Stimulated activated CD4-positive, alpha-beta T cell treated with anti-CD3 and anti-CD28 coated beads, Interleukin-12 subunit alpha, Interleukin-12 subunit beta, amount 100 ng/mL, for 48 hours (primary cell): ENCODE results near the gene GNB3.
A peak's percentile ranks its signal among the peaks of the same experiment; 100 is the strongest.
"Not testable (repeated sequence)": the region's sequence is repeated elsewhere in the genome, so short reads cannot be mapped to it uniquely, and the experiment has no call there.

Experiments
- DNase-seq, 3 donors: peaks; one replicate each; pipeline ENCODE4 v3.0.0-alpha.2; 2020; ENCODE audit warnings: low read depth in 2 of 3, low spot score in 1 of 3

The GNB3 gene

GRCh38 chr12:6858799-6859198 lies 18.1 kb downstream of the GNB3 start:
- no peak for DNase-seq

- no peak for DNase-seq
Measured at GRCh38 chr12:6860116-6860515, 19.4 kb downstream of the GNB3 start.

- no peak for DNase-seq
Measured at GRCh38 chr12:6860942-6861341, 20.2 kb downstream of the GNB3 start.

- DNase-seq = no peak
Measured at GRCh38 chr12:6861391-6861790, 20.7 kb downstream of the GNB3 start.

DNA sequence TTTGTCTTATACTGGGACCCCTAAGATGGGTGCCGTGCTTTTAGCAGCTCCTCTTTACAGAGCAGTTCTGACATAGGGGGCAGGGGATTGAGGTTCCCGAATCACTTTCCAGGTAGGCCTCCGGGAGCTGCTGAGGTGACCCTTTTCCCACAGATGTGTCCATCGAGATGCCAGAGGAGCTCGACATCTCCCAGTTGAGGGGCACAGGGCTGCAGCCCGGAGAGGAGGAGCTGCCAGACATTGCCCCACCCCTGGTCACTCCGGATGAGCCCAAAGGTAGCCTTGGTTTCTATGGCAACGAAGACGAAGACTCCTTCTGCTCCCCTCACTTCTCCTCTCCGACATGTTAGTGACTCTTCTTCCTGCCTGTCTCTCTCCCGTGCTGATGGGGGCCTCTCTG lies 22.3 kb downstream of the GNB3 start:
- DNase-seq = no peak

- no peak for DNase-seq
Measured at GRCh38 chr12:6863586-6864321, 23.0 kb downstream of the GNB3 start.

DNA sequence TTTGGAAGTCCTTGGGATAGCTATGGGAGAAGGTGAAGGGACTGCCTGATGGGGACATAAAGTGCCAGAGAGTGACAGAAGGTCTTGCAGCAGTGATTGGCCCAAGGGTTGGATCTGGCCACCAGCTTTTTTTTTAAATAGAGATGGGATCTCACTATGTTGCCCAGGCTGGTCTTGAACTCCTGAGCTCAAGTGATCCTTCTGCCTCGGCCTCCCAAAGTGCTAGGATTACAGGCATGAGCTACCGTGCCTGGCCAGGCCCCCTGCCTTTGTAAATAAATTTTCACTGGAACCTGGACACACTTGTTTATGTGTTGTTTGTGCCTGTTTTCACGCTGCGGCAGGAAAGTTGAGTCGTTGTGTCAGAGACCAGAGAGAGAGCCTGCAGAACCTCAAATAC lies 24.6 kb downstream of the GNB3 start:
- not testable (repeated sequence) for DNase-seq

DNA sequence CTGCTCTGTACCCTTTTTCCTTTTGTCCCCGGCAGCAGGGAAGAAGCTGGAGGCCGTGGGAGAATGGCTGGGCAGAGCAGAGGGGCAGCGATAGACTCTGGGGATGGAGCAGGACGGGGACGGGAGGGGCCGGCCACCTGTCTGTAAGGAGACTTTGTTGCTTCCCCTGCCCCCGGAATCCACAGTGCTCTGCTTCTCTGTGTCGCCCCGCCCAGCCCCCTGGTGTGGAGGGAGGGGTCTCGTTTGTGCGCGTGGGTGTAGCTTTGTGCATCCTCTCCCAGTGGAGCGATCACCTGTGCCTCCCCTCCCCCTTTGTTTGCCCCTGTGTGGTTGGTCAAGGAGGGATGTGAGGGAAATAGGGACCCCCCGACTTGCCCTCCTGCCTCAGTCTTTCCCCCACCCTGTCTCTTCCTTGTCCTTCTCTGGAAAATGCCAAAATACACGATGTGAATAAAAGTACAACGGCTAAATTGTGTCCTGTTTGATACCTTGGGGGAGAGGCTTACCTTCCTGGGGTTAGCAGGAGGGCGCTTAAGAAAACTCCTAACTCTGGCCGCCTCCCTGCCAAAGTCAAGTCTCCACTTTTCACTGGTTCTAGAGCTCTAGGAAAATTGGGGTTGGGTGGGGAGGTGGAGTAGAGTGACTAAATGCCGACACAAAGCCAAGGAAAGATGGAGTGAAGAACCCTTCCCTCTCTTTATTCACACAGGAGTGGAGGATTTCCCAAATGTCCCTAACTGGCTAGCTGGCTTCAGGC lies 25.6 kb downstream of the GNB3 start:
- DNase-seq = no peak

GRCh38 chr12:6866920-6867412 lies 26.2 kb downstream of the GNB3 start:
- DNase-seq = no peak

GRCh38 chr12:6867413-6868210 lies 26.9 kb downstream of the GNB3 start, which contains the start of gene TPI1:
TSS of gene TPI1 (plus strand) at chr12:6867531. CDS start at chr12:6867567, 36 bp downstream.
- peak; percentile 68 to 78 (median 74) for DNase-seq

DNA sequence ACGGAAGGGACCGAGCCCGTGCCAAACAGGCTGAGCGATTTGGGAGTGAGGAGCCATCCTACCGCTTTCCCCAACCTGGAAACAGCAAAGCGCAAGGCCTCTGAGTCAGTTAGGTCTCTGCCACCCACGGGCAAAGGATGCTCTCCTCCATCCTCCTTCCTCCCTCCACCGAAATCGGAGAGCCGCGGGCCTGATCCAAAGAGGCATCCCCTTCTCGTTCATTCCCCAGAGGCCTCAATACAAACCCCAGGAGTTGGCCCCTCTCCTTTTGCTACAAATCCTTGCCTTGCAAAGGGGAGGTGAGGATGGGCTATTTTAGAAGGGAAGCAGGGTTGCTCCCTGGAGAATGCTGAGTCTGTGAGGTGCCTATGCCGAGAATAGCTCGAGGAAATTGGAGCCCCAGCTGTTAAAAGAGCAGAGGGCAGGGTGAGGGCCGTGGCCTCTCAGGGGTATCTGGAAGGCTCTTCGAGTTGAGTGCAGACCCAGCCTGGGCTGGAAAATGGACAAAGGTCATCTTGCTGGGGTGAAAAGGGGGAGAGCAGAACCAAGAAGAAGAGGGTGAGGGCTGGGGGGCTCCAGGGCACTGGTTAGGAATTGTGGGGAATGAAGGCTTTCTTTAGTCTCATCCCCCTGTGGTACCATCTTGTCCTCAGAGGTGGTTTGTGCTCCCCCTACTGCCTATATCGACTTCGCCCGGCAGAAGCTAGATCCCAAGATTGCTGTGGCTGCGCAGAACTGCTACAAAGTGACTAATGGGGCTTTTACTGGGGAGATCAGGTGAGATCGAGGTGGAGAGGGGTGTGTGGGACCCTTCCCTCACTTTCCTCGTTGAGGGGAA lies 27.7 kb downstream of the GNB3 start:
- no peak for DNase-seq

- DNase-seq = peak; percentile 74 to 88 (median 75)
Measured at GRCh38 chr12:6869049-6870021, 28.6 kb downstream of the GNB3 start.

GRCh38 chr12:6870304-6870703 lies 29.6 kb downstream of the GNB3 start:
- not testable (repeated sequence) for DNase-seq

- peak in 2 of 3 donors; percentile 35 to 47 for DNase-seq
Measured at GRCh38 chr12:6871052-6871957, 30.6 kb downstream of the GNB3 start.

DNA sequence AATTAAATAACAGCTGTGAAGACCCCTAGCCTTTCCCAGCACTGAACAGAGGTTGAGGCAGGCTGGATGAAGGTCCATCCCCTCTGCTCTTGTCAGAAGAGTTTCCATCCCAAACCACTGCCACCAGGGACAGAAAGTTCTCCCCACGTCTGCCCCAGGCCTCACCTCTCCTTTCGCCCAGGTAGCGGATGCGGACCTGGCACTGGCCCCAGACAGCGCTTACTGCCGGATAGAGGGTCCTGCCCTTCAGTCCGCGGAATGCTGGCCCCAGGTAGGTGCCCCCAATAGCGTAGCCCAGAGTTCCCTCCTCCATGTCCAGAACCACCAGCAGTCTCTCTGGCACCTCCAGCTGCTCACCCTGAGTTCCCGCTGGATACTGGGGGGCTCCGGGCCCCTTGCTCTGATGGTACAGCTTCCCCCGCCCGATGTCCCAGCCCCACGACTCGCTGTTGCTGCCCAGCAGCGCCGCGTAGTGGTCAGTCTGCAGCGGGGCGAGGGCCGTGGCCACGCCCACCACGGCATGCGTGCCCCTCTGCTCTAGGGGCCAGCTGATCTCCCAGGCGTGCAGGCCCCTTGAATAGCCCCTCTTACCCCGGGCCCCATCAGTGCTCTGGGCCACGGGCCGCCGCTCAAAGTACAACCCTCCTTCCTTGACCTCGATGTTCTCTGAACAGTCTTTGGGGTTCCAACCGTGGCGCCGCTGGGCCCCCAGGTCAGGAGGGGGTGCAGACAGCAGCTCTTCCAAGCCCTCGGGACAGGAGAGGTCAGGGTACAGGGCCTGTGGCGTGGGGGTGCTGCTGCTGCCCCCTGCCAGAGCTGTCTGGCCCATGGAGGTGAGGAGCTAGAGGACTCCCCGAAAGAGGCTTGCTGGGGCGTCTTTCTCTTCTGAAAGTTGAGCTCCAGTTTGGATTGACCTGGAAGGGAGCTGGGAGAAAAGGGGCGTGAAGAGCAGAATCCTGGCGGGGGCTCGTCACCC lies 31.6 kb downstream of the GNB3 start:
- DNase-seq = peak; percentile 67 to 85 (median 78)

- peak; percentile 96 to 99 (median 99) for DNase-seq
Measured at GRCh38 chr12:6873094-6874014, 32.6 kb downstream of the GNB3 start, which contains the start of gene SPSB2. TSS of gene SPSB2 (minus strand) at chr12:6873303. CDS start at chr12:6872901, 402 bp downstream.
